GM19452 (cell line): ENCODE measurements around the gene NRXN2.
"Not testable (repeated sequence)": the region's sequence is repeated elsewhere in the genome, so short reads cannot be mapped to it uniquely, and the experiment has no call there.

Experiments used
- ATAC-seq: cut with Tn5 transposase; IDR thresholded peaks from one replicate; pipeline ENCODE4 v1.9.1; 2021; ENCODE audit not compliant: unreplicated experiment

Gene NRXN2

GRCh38 chr11:64677441-64678023 is 45.5 kb downstream of the NRXN2 start:
- no peak for ATAC-seq

- no peak for ATAC-seq
These were observed 46.8 kb downstream of the NRXN2 start for GRCh38 chr11:64676261-64676615.

GRCh38 chr11:64675450-64676260 is 47.3 kb downstream of the NRXN2 start:
- no peak for ATAC-seq

GRCh38 chr11:64674774-64675173 is 48.2 kb downstream of the NRXN2 start:
- no peak for ATAC-seq

- no peak for ATAC-seq
These were observed 49.7 kb downstream of the NRXN2 start for GRCh38 chr11:64673279-64673678.

GRCh38 chr11:64672875-64673274 is 50.1 kb downstream of the NRXN2 start:
- ATAC-seq = no peak

GRCh38 chr11:64670975-64671374 is 52.0 kb downstream of the NRXN2 start:
- no peak for ATAC-seq

- no peak for ATAC-seq
These were observed 55.7 kb downstream of the NRXN2 start for GRCh38 chr11:64667154-64667745.

- ATAC-seq = no peak
These were observed 57.6 kb downstream of the NRXN2 start for GRCh38 chr11:64665411-64665821.

- ATAC-seq = not testable (repeated sequence)
These were observed 58.6 kb downstream of the NRXN2 start for GRCh38 chr11:64664236-64664870.

- no peak for ATAC-seq
These were observed 59.3 kb downstream of the NRXN2 start for GRCh38 chr11:64663656-64664055.

GRCh38 chr11:64661614-64662013 is 61.4 kb downstream of the NRXN2 start:
- ATAC-seq = no peak

- ATAC-seq = no peak
These were observed 61.9 kb downstream of the NRXN2 start for GRCh38 chr11:64661146-64661545.

- no peak for ATAC-seq
These were observed 62.3 kb downstream of the NRXN2 start for GRCh38 chr11:64660706-64661105.

GRCh38 chr11:64660205-64660604 is 62.8 kb downstream of the NRXN2 start:
- ATAC-seq = no peak

- no peak for ATAC-seq
These were observed 63.4 kb downstream of the NRXN2 start for GRCh38 chr11:64659417-64660144.

- no peak for ATAC-seq
These were observed 64.7 kb downstream of the NRXN2 start for GRCh38 chr11:64658265-64658664.

- ATAC-seq = no peak
These were observed 66.1 kb downstream of the NRXN2 start for GRCh38 chr11:64656862-64657261.

GRCh38 chr11:64655941-64656601 is 66.9 kb downstream of the NRXN2 start:
- no peak for ATAC-seq

GRCh38 chr11:64654958-64655541 is 67.9 kb downstream of the NRXN2 start:
- ATAC-seq = no peak
